Spinal cord (tissue), 10 donors: ENCODE results near the gene MANEA. TPM values are rescaled to one million over a fixed set of nuclear protein-coding genes. Genes with fewer than 3 reads are reported as not detected.

ENCODE experiments used
- DNase-seq, 6 donors: peaks; one replicate each; pipeline versions ENCODE4 v3.0.0 to v3.0.0-alpha.2; 2013 to 2015; ENCODE audit warnings: low spot score in 6 of 6, low read depth in 4 of 6
- H3K27ac ChIP-seq: one replicate; pipeline ENCODE4 v1.5.1; 2013; ENCODE audit warnings: low read depth, low read length, control low read depth
- H3K27me3 ChIP-seq: one replicate; pipeline ENCODE4 v1.6.1; 2013; ENCODE audit warnings: low read length; ENCODE audit not compliant: control insufficient read depth, insufficient read depth
- H3K36me3 ChIP-seq: one replicate; pipeline ENCODE4 v1.6.1; 2013; ENCODE audit warnings: low read length; ENCODE audit not compliant: control insufficient read depth, insufficient read depth
- H3K4me1 ChIP-seq: one replicate; pipeline ENCODE4 v1.6.1; 2013; ENCODE audit warnings: low read length; ENCODE audit not compliant: control insufficient read depth, insufficient read depth
- H3K4me3 ChIP-seq: one replicate; pipeline ENCODE4 v1.5.1; 2013; ENCODE audit warnings: low read depth, low read length, control low read depth
- H3K9me3 ChIP-seq: one replicate; pipeline ENCODE4 v1.6.1; 2013; ENCODE audit warnings: low read length; ENCODE audit not compliant: control insufficient read depth, insufficient read depth
- WGBS: methylation state at CpG from one replicate; pipeline ENCODE4 v1.1.5; 2013; ENCODE audit warnings: missing lambda C conversion rate; ENCODE audit not compliant: insufficient coverage; 5-methylcytosine and 5-hydroxymethylcytosine counted together
- long read RNA-seq, 4 donors: transcript quantifications; one replicate each; lab custom pipeline, GENCODE V29; 2026
- polyA plus RNA-seq, 2 donors: library from polyadenylated mRNA; unstranded; fragments of 120-200 nt; gene quantifications; one replicate each; pipeline ENCODE4 v1.2.1, GENCODE V29; 2013; ENCODE audit not compliant: insufficient read length in 2 of 2
- total RNA-seq, 2 donors: library from RNA; depleted of rRNA in 1 of 2; stranded (reverse); fragments of 120-200 nt in 1 of 2; fragments of >200 nt in 1 of 2; gene quantifications; one replicate each; pipeline versions ENCODE4 v1.2.3 to v1.2.4, GENCODE V29; 2013 to 2014
- donor health status: healthy.

MANEA gene
- total RNA-seq = 10 to 100 TPM; 17.6 to 39.5 TPM
- polyA plus RNA-seq = 10 to 100 TPM; 12.0 to 17.3 TPM
- long read RNA-seq, donor 1, full-length matches to known transcripts = 10 of 10 reads
- long read RNA-seq, donor 1, partial matches to known transcripts = 0 of 10 reads
- long read RNA-seq, donor 1, other reads (novel, unspliced or antisense) = 0 of 10 reads
- long read RNA-seq, donor 2, full-length matches to known transcripts = 1 of 1 reads
- long read RNA-seq, donor 2, partial matches to known transcripts = 0 of 1 reads
- long read RNA-seq, donor 2, other reads (novel, unspliced or antisense) = 0 of 1 reads
- long read RNA-seq, donor 3, full-length matches to known transcripts = 4 of 4 reads
- long read RNA-seq, donor 3, partial matches to known transcripts = 0 of 4 reads
- long read RNA-seq, donor 3, other reads (novel, unspliced or antisense) = 0 of 4 reads
- long read RNA-seq, donor 4, full-length matches to known transcripts = 10 of 23 reads
- long read RNA-seq, donor 4, partial matches to known transcripts = 13 of 23 reads
- long read RNA-seq, donor 4, other reads (novel, unspliced or antisense) = 0 of 23 reads

- H3K27ac ChIP-seq = peak within 1 kb of the TSS; percentile 95
- H3K9me3 ChIP-seq = no peaks in the 10 kb centered on the region
- DNase-seq = peak; percentile 64 to 95 (median 74)
- H3K4me3 ChIP-seq = peak within 1 kb of the TSS; percentile 93
- WGBS = 0% methylated on average over 66 of the region's 70 CpGs
- peaks cover 3% of the 10 kb centered on the region for H3K4me1 ChIP-seq
- no peaks in the 10 kb centered on the region for H3K36me3 ChIP-seq
- H3K27me3 ChIP-seq = no peaks in the 10 kb centered on the region
These were observed at the start of gene MANEA for GRCh38 chr6:95577304-95578105. Gene MANEA (plus strand): TSS chr6:95577535. CDS start chr6:95586440, 8,905 bp downstream.

GRCh38 chr6:95529762-95530161, 47.6 kb upstream of the MANEA start:
- H3K27me3 ChIP-seq = no peaks in the 10 kb centered on the region
- H3K36me3 ChIP-seq = no peaks in the 10 kb centered on the region
- no peaks in the 10 kb centered on the region for H3K9me3 ChIP-seq
- H3K4me1 ChIP-seq = no peaks in the 10 kb centered on the region
- H3K27ac ChIP-seq = no peak overlapping the region
- no peak overlapping the region for H3K4me3 ChIP-seq
- no peak for DNase-seq
- no CpG with 5 or more reads among the region's 1 CpG for WGBS

GRCh38 chr6:95530176-95530819, 47.0 kb upstream of the MANEA start:
- Histone ChIP-seq H3K4me3 (no peak overlapping the region), H3K4me1 (no peaks in the 10 kb centered on the region), H3K27ac (no peak overlapping the region), H3K27me3 (no peaks in the 10 kb centered on the region), H3K36me3 (no peaks in the 10 kb centered on the region), H3K9me3 (no peaks in the 10 kb centered on the region)
- no CpG with 5 or more reads among the region's 3 CpGs for WGBS
- no peak for DNase-seq

- H3K9me3 ChIP-seq = no peaks in the 10 kb centered on the region
- H3K4me1 ChIP-seq = no peaks in the 10 kb centered on the region
- no peaks in the 10 kb centered on the region for H3K27me3 ChIP-seq
- H3K4me3 ChIP-seq = no peak overlapping the region
- DNase-seq = no peak
- H3K36me3 ChIP-seq = no peaks in the 10 kb centered on the region
- WGBS = no CpG with 5 or more reads among the region's 1 CpG
- no peak overlapping the region for H3K27ac ChIP-seq
These were observed 33.5 kb upstream of the MANEA start for GRCh38 chr6:95543798-95544197.

GRCh38 chr6:95544517-95545225, 32.7 kb upstream of the MANEA start:
- H3K27me3 ChIP-seq = no peaks in the 10 kb centered on the region
- H3K36me3 ChIP-seq = no peaks in the 10 kb centered on the region
- WGBS = no CpG with 5 or more reads among the region's 3 CpGs
- no peak overlapping the region for H3K27ac ChIP-seq
- no peak for DNase-seq
- no peaks in the 10 kb centered on the region for H3K4me1 ChIP-seq
- no peak overlapping the region for H3K4me3 ChIP-seq
- H3K9me3 ChIP-seq = no peaks in the 10 kb centered on the region

- Histone ChIP-seq H3K27ac (no peak overlapping the region), H3K4me3 (no peak overlapping the region), H3K9me3 (no peaks in the 10 kb centered on the region), H3K4me1 (no peaks in the 10 kb centered on the region), H3K36me3 (no peaks in the 10 kb centered on the region), H3K27me3 (no peaks in the 10 kb centered on the region)
- peak in 1 of 6 donors; percentile 52 for DNase-seq
- 38% methylated on average over 1 of the region's 3 CpGs for WGBS
These were observed 32.1 kb upstream of the MANEA start for GRCh38 chr6:95545226-95545625.

- DNase-seq = peak in 2 of 6 donors; percentile 15 to 60
- Histone ChIP-seq H3K4me3 (no peak overlapping the region), H3K27ac (no peak overlapping the region), H3K27me3 (no peaks in the 10 kb centered on the region), H3K4me1 (no peaks in the 10 kb centered on the region), H3K36me3 (no peaks in the 10 kb centered on the region), H3K9me3 (no peaks in the 10 kb centered on the region)
- 29% methylated on average over 1 of the region's 2 CpGs for WGBS
These were observed 31.6 kb upstream of the MANEA start for GRCh38 chr6:95545686-95546085.

- peak in 2 of 6 donors; percentile 31 to 81 for DNase-seq
- Histone ChIP-seq H3K27me3 (no peaks in the 10 kb centered on the region), H3K9me3 (no peaks in the 10 kb centered on the region), H3K4me1 (no peaks in the 10 kb centered on the region), H3K27ac (no peak overlapping the region), H3K36me3 (no peaks in the 10 kb centered on the region), H3K4me3 (no peak overlapping the region)
- no CpG with 5 or more reads among the region's 1 CpG for WGBS
These were observed 31.2 kb upstream of the MANEA start for GRCh38 chr6:95546148-95546547.

GRCh38 chr6:95547043-95547442, 30.3 kb upstream of the MANEA start:
- Histone ChIP-seq H3K4me3 (no peak overlapping the region), H3K36me3 (no peaks in the 10 kb centered on the region), H3K9me3 (no peaks in the 10 kb centered on the region), H3K27ac (no peak overlapping the region), H3K27me3 (no peaks in the 10 kb centered on the region), H3K4me1 (no peaks in the 10 kb centered on the region)
- WGBS = no CpG with 5 or more reads among the region's 1 CpG
- no peak for DNase-seq
